ENCODE data around the gene FAM200A. TPM values are rescaled to one million over a fixed set of nuclear protein-coding genes. Genes with fewer than 3 reads are reported as not detected.

Gene FAM200A
- total and polyA plus RNA-seq, 2 of the 13 experiments (the other 11 are each of a cell fraction or from before 2014, with no cell fraction given) = 4.7 to 6.3 TPM

GRCh38 chr7:99499721-99500636, 51.9 kb downstream of the FAM200A start, which contains the start of gene ZNF394 (continued):
- no peak for TF ChIP-seq PRPF4 (IDR thresholded peaks at IDR 0.05; ENCODE audit: low read depth, low read length, poor library complexity, severe bottlenecking)
- TF ChIP-seq SNAPC5 (CRISPR knock-in tag; IDR thresholded peaks at IDR 0.05; ENCODE audit: borderline replicate concordance) = peak; percentile 44; the same call in 1 of the 2 replicates
- peak; percentile 50; the same call in 1 of the 2 replicates for TF ChIP-seq TFDP2 (CRISPR knock-in tag; IDR thresholded peaks at IDR 0.05)
- peak; percentile 88 for TF ChIP-seq GMEB1 (CRISPR knock-in tag; IDR thresholded peaks at IDR 0.05; ENCODE audit: borderline replicate concordance)
- no peak for TF ChIP-seq ZBTB7A (CRISPR knock-in tag; IDR thresholded peaks at IDR 0.05)
- TF ChIP-seq, protein P1, sequence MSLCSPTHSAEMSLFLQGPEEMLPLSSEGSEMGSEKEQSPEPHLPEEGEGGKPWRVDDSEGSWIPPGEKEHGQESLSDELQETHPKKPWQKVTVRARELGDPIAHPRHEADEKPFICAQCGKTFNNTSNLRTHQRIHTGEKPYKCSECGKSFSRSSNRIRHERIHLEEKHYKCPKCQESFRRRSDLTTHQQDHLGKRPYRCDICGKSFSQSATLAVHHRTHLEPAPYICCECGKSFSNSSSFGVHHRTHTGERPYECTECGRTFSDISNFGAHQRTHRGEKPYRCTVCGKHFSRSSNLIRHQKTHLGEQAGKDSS (CRISPR knock-in tag; IDR thresholded peaks at IDR 0.05; ENCODE audit: borderline replicate concordance, low read depth) = no peak
- no peak for TF ChIP-seq SRF (IDR thresholded peaks at IDR 0.05; ENCODE audit: low read depth, low read length)
- TF ChIP-seq TMF1 (CRISPR knock-in tag; IDR thresholded peaks at IDR 0.05; ENCODE audit: low read depth) = peak; percentile 57; the same call in 1 of the 2 replicates
- TF ChIP-seq TCF7L2 (IDR thresholded peaks at IDR 0.05; ENCODE audit: low read depth, low read length) = no peak
- no peak for TF ChIP-seq ZNF768 (CRISPR knock-in tag; IDR thresholded peaks at IDR 0.05)
- peak; percentile 1 for TF ChIP-seq SKI (IDR thresholded peaks at IDR 0.05; ENCODE audit: partially characterized antibody)
- peak; percentile 98 for TF ChIP-seq KMT2B (CRISPR knock-in tag; IDR thresholded peaks at IDR 0.05)
- TF ChIP-seq, protein P2, sequence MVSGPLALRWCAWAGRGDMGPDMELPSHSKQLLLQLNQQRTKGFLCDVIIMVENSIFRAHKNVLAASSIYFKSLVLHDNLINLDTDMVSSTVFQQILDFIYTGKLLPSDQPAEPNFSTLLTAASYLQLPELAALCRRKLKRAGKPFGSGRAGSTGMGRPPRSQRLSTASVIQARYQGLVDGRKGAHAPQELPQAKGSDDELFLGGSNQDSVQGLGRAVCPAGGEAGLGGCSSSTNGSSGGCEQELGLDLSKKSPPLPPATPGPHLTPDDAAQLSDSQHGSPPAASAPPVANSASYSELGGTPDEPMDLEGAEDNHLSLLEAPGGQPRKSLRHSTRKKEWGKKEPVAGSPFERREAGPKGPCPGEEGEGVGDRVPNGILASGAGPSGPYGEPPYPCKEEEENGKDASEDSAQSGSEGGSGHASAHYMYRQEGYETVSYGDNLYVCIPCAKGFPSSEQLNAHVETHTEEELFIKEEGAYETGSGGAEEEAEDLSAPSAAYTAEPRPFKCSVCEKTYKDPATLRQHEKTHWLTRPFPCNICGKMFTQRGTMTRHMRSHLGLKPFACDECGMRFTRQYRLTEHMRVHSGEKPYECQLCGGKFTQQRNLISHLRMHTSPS (CRISPR knock-in tag; IDR thresholded peaks at IDR 0.05; ENCODE audit: low read depth) = no peak; the same call in 1 of the 2 replicates
- 0 out of 2 replicates have a peak, but pooled peaks have one; percentile 51 for TF ChIP-seq SSRP1 (CRISPR knock-in tag; IDR thresholded peaks at IDR 0.05)
- no peak for TF ChIP-seq ZNF543 (CRISPR knock-in tag; IDR thresholded peaks at IDR 0.05)
- peak; percentile 48; the same call in 1 of the 2 replicates for TF ChIP-seq ZNF329 (CRISPR knock-in tag; IDR thresholded peaks at IDR 0.05; ENCODE audit: low read depth)
- TF ChIP-seq, protein P3, sequence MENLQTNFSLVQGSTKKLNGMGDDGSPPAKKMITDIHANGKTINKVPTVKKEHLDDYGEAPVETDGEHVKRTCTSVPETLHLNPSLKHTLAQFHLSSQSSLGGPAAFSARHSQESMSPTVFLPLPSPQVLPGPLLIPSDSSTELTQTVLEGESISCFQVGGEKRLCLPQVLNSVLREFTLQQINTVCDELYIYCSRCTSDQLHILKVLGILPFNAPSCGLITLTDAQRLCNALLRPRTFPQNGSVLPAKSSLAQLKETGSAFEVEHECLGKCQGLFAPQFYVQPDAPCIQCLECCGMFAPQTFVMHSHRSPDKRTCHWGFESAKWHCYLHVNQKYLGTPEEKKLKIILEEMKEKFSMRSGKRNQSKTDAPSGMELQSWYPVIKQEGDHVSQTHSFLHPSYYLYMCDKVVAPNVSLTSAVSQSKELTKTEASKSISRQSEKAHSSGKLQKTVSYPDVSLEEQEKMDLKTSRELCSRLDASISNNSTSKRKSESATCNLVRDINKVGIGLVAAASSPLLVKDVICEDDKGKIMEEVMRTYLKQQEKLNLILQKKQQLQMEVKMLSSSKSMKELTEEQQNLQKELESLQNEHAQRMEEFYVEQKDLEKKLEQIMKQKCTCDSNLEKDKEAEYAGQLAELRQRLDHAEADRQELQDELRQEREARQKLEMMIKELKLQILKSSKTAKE (CRISPR knock-in tag; IDR thresholded peaks at IDR 0.05; ENCODE audit: borderline replicate concordance) = no peak
- TF ChIP-seq DMAP1 (CRISPR knock-in tag; IDR thresholded peaks at IDR 0.05) = peak; percentile 90
- TF ChIP-seq MTA1 (CRISPR knock-in tag; IDR thresholded peaks at IDR 0.05; ENCODE audit: borderline replicate concordance) = no peak
- peak; percentile 50 for TF ChIP-seq ZBTB38 (CRISPR knock-in tag; IDR thresholded peaks at IDR 0.05)

Measured in HepG2 (cell line).